HG03469 (cell line): ENCODE data around the gene TFE3.

Experiments used
- ATAC-seq: cut with Tn5 transposase; IDR thresholded peaks from one replicate; pipeline ENCODE4 v1.9.1; 2021; ENCODE audit warnings: mild to moderate bottlenecking, moderate library complexity, moderate number of reproducible peaks; ENCODE audit not compliant: unreplicated experiment

TFE3 gene

DNA sequence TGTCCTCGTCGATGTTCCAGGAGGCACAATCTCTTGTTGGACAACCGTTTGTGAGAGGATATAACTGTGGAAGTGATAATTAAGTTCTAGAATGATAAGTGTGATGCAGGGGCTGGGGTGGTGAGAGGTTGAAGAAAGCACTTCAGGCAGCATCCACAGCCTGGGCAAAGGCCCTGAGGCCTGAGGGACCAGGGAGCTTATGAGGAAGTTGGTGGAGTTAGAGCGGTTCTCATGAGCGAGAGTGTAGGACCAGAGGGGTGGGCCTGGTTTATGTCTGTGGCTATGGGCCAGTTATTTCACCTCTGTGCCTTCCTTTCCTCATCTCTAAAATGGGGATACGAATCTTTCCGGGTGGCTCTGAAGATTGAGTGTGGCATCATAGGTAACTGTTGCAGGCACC is 18.3 kb upstream of the TFE3 start:
- no peak for ATAC-seq

DNA sequence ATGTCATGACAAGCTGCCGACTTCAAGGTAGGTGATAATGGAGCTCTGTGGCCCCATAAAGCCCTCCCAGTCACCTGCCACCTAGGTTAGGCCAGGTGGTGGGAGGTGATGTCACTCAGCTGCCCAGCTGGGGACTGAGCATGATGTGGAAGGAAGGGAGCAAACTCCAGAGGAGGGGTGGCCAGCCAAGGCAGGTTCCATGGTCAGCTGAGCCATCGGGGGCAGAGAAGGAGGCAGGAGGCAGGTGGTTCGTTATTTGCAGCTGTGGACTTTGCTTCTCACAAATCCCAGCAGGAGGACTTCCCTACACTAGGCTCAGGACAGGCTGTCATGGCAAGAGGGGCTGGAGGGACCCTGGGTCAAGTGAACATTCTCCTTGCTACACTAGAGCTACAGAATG is 17.8 kb upstream of the TFE3 start:
- no peak for ATAC-seq

DNA sequence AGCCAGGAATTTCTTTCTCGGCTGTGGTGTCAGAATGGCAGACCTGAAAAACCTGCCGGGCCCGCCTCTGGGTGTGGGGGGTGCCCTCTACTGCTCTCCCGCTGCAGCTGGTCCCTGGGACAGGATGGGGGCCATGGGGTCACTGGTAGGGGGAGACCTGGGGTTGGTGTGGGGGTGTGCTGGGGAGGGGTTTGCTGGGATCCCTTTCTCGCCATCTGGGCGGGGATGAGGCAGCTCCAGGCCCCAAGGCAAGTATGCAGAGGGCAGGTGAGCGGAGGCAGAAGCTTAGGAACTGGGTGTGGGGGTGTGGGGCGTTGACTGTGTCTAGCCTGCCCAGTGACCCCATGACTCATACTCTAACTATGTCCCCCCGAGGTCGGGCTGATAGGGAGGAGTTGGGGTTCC is 16.5 kb upstream of the TFE3 start:
- no peak for ATAC-seq

- no peak for ATAC-seq
These were observed 16.0 kb upstream of the TFE3 start for GRCh38 chrX:49059201-49059600.

- no peak for ATAC-seq
These were observed 15.6 kb upstream of the TFE3 start, which contains the start of gene CCDC120 for GRCh38 chrX:49058794-49059193. CCDC120 (plus strand) TSS chrX:49058999; CDS start chrX:49062042, 3,043 bp downstream.

DNA sequence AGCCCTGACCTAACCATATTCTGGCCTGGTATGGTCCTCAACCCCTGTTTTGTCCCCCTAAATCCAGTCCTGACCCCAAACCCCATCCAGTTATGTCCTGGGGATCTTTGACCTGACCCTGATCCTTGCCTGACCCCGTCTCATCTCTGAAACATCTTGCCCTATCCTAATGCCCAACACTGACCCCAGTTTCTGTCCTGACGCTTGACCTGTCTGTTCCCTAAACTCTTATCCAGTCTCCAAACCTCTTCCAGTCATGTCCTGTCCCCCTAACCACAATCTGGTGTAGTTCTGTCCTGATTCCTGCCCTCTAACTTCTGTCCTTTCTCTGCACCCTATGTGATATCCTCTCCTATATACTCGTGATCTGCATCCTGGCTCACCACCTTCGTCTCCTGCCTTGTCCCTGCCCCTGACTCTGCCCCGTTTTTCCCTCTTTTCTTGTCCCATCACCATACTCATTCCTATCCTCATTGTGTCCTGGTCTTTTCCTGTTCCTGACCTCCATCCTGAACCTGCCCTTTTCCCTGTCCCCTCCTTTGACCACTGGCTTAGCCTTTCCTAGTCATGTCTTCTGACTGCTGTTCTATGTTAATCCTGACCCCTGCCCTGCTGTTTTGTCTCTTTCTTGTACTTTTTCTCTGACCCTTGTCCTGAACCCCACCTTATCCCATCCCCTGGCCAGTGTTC is 11.1 kb upstream of the TFE3 start:
- no peak for ATAC-seq

GRCh38 chrX:49053223-49054072 is 10.3 kb upstream of the TFE3 start:
- ATAC-seq = no peak

GRCh38 chrX:49043987-49044281 is 777 bp upstream of the TFE3 start:
- no peak for ATAC-seq

DNA sequence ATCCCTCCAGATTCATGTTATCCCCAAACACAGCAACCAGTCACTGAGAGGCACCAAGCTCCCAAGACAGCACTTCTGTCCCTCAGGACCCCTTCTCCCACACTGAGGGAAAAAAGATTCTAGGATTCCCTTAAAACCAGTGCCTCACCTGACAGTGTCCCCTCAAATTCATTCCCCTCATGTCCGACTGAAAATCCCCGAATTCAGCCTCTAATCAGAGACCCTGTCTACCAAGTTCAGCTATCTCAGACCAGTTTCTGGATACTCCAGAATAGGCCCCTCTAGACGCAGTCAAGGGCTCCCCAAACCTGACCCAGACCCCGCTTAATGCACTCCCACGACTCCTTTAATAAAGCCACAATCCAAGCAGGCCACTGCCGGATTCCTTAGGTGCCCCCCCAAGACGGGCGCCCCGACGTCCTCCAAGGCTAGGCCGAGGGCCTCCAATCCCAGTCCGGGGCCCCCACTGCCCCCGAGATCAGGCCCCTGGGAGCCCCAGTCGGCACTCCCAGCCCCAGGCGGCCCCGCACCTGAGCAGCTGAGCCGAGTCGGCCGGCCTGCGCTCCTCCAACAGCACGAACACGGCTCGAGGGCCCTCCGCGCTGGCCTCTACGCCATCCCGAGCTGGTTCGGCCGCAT is 457 bp downstream of the TFE3 start:
- no peak for ATAC-seq

GRCh38 chrX:49041744-49042580 is 1.2 kb downstream of the TFE3 start:
- ATAC-seq = no peak

DNA sequence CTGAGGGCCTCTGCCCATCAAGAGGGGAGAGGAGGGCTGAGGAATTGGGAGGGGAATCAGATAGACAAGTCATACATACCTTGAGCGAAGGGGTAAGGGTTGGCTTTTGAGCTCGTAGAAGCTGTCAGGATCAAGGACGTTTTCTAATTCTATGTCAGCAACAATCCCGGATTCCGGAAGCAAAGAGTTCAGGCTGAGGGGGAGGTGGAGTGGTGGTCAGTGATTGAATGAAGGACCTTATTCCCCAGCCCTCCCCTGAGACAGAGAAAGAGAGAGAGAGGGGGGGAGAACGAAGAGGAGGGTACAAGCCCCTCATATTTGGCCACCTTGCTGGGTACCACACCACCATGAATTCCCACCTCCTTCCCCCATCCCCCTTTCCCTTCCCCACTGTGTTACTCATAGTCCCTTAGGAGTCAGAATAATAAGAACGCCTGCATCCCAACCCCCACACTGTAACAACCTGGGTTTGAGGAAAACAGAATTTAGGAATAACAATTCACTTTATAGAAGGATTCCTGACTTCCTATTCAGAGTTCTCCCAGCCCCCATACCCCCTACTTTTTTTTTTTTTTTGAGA is 2.7 kb downstream of the TFE3 start:
- no peak for ATAC-seq

DNA sequence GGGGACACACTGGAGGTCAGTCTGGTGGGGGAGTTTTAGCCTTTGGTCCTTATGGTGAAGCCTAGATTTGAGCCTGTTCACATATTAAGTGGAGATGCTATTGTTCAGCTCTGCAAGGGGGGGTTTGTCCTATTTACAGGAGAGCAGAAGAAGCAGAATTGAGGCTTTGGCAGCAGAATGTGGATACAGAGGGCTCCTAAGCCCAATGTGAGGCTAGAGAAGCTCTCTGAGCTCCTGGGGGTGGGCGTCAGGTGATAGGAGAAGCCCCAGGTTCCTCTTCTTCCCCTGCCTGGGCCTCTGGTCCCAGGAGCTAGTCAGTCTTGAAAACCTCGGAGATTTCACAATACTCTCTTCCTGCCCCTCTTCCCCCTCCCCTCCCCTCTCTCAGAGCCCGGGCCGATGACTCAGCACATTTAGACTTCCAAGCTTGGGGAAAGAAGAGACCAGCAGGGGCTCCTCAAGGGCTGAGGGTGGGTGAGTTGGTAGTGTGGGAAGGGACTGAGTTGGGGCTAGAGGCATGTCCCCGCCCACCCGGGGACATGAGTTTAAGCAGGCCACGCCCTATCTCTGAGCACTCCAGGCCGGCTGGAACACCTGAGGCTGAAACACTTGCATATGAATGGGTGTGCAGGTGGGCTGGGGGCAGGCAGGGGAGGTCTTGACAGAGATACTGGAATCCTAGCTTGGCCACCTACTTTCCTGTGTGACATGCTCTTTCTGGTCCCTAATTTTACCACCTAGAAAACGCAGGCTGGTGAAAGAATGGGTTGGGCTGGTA is 3.4 kb downstream of the TFE3 start:
- ATAC-seq = no peak

- ATAC-seq = no peak
These were observed 5.2 kb downstream of the TFE3 start for GRCh38 chrX:49037883-49038475.

DNA sequence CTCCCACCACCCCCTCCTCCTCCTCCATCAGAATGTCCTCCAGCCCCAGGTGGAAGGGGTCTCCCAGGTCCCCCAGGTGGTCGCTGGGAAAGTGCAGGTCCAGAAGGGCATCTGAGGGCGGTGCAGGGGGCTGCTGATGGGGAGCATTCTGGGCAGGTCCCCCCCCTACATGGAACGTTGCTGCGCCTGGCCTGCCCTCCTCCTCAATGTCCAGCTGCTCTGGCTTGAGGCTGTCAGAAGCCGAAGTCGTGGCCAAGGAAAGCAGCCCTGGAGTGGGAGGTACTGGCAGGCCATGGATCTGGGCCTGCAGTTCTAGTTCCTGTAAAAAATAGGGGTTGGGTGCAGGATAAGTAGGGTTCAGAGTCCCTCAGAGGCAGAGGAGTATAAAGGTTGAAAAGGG is 12.9 kb downstream of the TFE3 start:
- no peak for ATAC-seq

DNA sequence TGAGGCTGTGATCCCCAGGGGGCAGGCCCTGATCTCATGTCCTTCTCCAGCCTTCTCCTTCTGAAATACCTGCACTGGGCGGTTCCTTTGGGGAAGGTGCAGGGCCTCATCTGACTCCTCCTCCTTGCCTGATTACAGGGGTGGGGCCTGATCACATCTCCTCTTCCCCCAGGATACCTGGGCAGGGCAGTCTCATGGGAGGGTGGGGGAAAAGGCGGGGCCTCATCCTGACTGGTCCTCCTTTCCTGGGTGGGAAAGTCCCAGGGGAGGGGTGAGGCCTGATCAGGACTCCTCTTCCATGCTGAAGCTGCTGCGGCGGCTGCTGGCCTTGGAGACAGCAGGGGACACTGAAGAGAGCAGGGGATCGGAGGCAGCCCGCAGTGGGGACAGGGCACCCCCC is 13.3 kb downstream of the TFE3 start:
- ATAC-seq = no peak

DNA sequence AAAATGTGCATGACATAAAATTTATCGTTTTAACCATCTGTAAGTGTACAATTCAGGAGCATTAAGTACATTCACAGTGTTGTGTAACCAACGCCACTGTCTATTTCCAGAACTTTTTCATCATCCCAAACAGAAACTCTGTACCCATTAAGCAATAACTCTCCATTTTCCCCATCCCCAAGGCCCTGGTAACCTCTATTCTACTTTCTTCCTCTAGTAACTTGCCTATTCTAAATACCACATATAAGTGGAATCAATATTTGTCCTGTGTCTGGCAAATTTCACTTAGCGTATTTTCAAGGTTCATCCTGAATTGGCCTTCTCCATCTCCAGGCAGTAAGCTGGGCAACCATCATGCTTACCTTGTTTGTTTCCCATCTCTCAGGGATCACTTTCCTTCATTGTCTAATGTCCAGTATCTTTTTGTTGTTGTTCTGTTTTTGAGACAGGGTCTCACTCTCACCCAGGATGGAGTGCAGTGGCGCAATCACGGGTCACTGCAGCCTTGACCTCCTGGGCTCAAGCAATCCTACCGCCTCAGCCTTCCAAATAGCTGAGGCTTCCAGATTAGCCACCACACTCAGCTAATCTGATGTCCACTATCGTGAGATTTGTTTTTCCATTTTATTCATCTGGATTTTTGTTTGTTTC is 23.4 kb downstream of the TFE3 start:
- no peak for ATAC-seq

DNA sequence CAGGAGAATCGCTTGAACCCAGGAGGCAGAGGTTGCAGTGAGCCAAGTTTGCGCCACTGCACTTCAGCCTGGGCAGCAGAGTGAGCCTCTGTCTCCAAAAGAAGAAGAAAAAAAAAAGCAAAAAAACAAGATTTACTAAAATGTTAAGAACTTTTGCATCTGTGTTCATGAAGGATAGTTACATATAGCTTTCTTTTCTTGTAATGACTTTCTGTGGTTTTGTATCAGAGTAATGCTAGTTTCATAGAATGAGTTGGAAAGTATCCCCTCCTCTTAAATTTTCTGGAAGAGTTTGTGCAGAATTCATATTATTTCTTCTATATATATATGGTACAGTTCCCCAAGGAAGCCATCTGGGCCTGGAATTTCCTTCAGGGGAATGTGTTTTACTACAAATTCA is 24.1 kb downstream of the TFE3 start:
- ATAC-seq = no peak

- ATAC-seq = no peak
These were observed 39.5 kb downstream of the TFE3 start for GRCh38 chrX:49003696-49004095.
